ENCODE measurements around the gene NXNL1. TPM values are rescaled to one million over a fixed set of nuclear protein-coding genes. Genes with fewer than 3 reads are reported as not detected.

NXNL1 gene
- total and polyA plus RNA-seq, 9 of the 15 experiments (the other 6 are each of a cell fraction or from before 2014, with no cell fraction given): not detected

- TF ChIP-seq DACH1 (IDR thresholded peaks at IDR 0.05; ENCODE audit: partially characterized antibody) (no peak), STAT6 (CRISPR knock-in tag; IDR thresholded peaks at IDR 0.05) (no peak), ZNF76 (CRISPR knock-in tag; IDR thresholded peaks at IDR 0.05; ENCODE audit: borderline replicate concordance) (no peak), ZNF41 (CRISPR knock-in tag; conservative IDR thresholded peaks at IDR 0.05) (no peak), FOXK1 (CRISPR knock-in tag; IDR thresholded peaks at IDR 0.05; ENCODE audit: borderline replicate concordance) (no peak), ZNF644 (tag; IDR thresholded peaks at IDR 0.05; ENCODE audit: low read depth) (no peak), EP400 (IDR thresholded peaks at IDR 0.05) (no peak), ZNF124 (CRISPR knock-in tag; IDR thresholded peaks at IDR 0.05) (no peak), NFE2 (IDR thresholded peaks at IDR 0.05; ENCODE audit: low read depth) (no peak), SRSF7 (optimal IDR thresholded peaks at IDR 0.05; ENCODE audit: low read depth, low read length) (no peak), NR4A1 (CRISPR knock-in tag; IDR thresholded peaks at IDR 0.05) (0 out of 2 replicates have a peak, but pooled peaks have one; percentile 42), NR4A1 (tag; IDR thresholded peaks at IDR 0.05) (no peak), ELF1 (tag; IDR thresholded peaks at IDR 0.05) (no peak)
- TF ChIP-seq, protein P1, sequence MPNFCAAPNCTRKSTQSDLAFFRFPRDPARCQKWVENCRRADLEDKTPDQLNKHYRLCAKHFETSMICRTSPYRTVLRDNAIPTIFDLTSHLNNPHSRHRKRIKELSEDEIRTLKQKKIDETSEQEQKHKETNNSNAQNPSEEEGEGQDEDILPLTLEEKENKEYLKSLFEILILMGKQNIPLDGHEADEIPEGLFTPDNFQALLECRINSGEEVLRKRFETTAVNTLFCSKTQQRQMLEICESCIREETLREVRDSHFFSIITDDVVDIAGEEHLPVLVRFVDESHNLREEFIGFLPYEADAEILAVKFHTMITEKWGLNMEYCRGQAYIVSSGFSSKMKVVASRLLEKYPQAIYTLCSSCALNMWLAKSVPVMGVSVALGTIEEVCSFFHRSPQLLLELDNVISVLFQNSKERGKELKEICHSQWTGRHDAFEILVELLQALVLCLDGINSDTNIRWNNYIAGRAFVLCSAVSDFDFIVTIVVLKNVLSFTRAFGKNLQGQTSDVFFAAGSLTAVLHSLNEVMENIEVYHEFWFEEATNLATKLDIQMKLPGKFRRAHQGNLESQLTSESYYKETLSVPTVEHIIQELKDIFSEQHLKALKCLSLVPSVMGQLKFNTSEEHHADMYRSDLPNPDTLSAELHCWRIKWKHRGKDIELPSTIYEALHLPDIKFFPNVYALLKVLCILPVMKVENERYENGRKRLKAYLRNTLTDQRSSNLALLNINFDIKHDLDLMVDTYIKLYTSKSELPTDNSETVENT (CRISPR knock-in tag; IDR thresholded peaks at IDR 0.05): no peak
- TF ChIP-seq, protein P2, sequence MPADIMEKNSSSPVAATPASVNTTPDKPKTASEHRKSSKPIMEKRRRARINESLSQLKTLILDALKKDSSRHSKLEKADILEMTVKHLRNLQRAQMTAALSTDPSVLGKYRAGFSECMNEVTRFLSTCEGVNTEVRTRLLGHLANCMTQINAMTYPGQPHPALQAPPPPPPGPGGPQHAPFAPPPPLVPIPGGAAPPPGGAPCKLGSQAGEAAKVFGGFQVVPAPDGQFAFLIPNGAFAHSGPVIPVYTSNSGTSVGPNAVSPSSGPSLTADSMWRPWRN (IDR thresholded peaks at IDR 0.05; ENCODE audit: low read depth): no peak
- TF ChIP-seq, protein P3, sequence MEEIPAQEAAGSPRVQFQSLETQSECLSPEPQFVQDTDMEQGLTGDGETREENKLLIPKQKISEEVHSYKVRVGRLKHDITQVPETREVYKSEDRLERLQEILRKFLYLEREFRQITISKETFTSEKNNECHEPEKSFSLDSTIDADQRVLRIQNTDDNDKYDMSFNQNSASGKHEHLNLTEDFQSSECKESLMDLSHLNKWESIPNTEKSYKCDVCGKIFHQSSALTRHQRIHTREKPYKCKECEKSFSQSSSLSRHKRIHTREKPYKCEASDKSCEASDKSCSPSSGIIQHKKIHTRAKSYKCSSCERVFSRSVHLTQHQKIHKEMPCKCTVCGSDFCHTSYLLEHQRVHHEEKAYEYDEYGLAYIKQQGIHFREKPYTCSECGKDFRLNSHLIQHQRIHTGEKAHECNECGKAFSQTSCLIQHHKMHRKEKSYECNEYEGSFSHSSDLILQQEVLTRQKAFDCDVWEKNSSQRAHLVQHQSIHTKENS (CRISPR knock-in tag; IDR thresholded peaks at IDR 0.05): no peak
Measured at GRCh38 chr19:17470068-17470841, 9.5 kb upstream of the NXNL1 start, which contains the start of gene SLC27A1 (continued).
